GM19351 (cell line): ENCODE results near the gene IQCE.
"Not testable (repeated sequence)": the region's sequence is repeated elsewhere in the genome, so short reads cannot be mapped to it uniquely, and the experiment has no call there.

ENCODE experiments used
- ATAC-seq: cut with Tn5 transposase; IDR thresholded peaks from one replicate; pipeline ENCODE4 v1.9.1; 2021; ENCODE audit warnings: mild to moderate bottlenecking, moderate library complexity; ENCODE audit not compliant: unreplicated experiment

The IQCE gene

DNA sequence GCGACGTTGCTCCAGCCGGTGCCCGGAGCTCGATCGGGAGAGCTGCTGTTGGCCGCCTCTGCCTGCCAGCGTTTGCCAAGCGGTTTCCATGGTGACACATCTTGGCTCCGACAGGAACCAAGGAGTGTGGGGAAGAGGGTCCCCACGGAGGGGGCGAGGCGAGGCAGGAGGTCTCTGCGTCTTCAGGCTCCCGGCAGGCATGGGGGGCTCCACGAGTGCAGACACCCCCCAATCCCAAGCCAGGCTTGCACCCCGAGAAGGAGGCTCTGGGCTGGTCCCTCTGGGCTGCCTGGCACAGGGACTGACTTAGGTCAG, 27.0 kb upstream of the IQCE start:
- ATAC-seq: not testable (repeated sequence)

DNA sequence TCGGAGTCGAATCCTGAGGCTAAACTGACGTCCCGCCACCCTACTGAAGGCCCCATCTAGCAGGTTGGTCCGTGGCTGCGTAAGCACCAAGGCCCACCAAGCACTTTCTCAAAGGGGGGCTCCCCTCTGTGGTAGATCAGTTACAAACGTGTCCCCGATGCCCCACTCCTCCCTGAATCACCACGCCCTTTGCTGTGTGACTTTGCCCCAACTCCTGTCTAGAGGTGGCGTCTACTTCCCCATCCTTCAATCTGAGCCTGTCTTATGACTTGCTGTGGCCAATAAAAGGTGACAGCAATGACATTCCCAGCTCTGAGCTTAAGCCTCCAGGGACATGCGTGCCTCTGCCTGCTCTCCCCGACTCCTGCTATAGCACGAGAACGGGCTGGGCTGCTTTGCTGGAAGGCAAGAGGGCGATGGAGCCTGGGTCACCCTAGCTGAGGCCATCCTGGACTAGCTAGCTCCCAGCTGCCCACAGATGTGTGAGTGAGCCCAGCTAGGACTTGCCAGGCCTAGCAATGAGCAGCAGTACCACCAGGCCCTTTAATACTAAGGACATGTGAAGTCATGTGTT, 26.5 kb upstream of the IQCE start:
- ATAC-seq: not testable (repeated sequence)

- ATAC-seq: not testable (repeated sequence)
These were observed 26.0 kb upstream of the IQCE start for GRCh38 chr7:2532816-2533215.

GRCh38 chr7:2533566-2533965, 25.2 kb upstream of the IQCE start:
- not testable (repeated sequence) for ATAC-seq

DNA sequence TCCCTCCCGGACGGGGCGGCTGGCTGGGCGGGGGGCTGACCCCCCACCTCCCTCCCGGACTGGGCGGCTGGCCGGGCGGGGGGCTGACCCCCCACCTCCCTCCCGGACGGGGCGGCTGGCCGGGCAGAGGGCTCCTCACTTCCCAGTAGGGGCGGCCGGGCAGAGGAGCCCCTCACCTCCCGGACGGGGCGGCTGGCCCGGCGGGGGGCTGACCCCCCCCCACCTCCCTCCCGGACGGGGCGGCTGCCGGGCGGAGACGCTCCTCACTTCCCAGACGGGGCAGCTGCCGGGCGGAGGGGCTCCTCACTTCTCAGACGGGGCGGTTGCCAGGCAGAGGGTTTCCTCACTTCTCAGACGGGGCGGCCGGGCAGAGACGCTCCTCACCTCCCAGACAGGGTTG, 24.6 kb upstream of the IQCE start:
- ATAC-seq: not testable (repeated sequence)

DNA sequence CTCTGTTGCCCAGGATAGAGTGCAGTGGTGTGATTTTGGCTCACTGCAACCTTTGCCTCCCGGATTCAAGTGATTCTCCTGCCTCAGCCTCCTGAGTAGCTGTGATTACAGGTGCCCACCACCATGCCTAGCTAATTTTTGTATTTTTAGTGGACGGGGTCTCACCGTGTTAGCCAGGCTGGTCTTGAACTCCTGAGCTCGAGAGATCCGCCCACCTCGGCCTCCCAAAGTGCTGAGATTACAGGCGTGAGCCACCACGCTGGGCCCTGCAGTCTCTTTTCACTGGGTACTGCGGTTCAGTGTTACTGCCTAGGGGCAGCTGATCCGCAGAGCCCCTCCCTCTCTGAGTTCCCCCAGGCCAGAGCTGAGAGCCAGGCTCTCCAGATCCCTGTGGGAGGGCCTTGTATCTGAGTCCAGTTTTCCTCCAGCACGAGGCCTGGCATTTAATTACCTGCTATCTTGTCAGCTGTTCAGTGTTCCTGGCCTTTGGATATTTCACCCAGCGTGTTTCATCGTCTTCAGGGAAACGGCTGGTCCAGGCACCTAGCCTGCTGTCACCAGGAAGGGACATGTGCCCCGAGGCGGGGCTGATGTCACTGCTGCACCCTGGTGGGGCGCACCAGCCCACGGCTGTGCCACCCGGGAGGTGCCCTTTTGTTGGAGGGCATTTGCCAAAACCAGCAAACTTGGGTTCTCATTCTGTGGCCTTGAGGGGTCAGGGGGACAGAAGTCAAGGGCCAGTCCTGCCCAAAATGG, 22.7 kb upstream of the IQCE start:
- not testable (repeated sequence) for ATAC-seq

GRCh38 chr7:2537981-2538851, 20.6 kb upstream of the IQCE start:
- ATAC-seq: no peak

DNA sequence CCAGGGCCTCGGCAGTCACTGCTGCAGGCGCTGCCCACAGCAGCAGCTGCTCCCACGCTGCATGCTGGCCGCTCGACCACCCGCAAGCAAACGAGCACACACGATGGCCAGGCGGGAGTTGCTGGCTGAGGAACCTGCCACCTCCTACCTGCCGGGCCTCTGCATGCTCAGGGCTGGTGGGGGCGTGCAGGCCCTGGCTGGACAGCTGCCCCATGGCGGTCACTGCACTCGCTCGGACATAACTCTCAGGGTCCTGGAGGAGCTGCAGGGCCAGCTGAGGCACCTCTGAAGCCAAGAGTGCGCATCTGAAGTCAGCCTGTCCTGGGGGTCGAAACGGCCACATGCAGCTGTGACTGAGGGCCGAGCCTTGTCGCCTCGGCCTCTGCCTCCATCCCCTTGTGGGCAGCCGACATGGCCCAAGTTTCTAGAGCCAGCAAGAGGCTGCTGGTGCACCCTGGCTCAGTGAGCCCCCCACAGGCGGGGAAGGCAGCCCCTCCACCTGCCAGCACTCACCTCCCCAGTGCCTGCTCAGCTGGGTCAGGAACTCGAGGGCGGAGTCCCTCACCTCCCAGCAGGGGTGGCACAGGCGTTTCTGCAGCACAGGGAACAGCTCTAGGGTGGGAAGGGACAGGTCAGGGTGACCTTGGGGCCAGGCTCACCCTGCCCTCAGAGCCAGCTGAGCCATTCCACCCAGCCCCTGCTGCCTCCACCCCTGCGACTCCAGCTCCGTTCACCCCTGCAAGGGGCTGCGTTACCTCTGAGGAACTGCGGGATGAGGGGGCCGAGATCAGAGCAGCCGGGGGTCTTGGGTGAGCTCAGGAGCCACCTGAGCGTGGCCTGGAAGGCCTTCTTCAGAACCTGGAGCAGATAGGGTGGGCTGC, 19.5 kb upstream of the IQCE start:
- no peak for ATAC-seq

DNA sequence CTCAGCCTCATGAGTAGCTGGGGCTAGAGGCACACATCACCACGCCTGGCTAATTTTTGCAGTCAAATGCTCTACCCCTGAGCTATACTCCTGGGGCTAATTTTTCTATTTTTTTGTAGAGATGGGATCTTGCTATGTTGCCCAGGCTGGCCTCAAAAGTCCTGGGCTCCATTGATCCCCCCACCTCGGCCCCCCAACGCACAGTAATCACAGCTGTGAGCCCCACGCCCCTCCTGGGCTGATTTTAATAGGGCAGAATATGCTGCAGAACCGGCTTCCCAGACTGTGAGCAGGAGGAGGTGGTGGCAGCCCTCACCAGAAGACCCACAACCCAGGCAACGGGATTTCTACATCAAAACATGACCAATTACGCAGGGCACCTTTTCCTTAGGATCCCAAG, 18.6 kb upstream of the IQCE start:
- no peak for ATAC-seq

DNA sequence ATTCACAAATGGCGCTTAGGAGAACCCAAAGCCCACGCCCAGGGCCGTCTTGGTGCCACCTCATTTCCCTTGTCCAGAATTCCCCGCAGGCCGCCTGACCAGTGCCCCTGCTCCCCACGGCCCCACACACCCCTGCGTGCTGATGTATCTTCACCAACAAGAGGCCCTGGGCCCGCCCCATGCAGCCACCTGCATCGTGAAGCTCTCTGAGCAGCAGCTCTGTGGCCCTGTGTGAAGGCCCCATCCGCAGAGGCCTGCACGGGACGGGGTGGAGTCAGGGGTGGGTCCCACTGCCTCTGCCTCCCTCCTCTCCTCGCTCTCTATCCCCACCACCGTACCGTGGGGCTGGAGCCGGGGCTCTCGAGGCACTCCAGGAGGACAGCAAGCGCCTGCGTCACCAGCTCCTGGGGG, 18.1 kb upstream of the IQCE start:
- ATAC-seq: no peak

GRCh38 chr7:2541291-2542010, 17.3 kb upstream of the IQCE start:
- no peak for ATAC-seq

DNA sequence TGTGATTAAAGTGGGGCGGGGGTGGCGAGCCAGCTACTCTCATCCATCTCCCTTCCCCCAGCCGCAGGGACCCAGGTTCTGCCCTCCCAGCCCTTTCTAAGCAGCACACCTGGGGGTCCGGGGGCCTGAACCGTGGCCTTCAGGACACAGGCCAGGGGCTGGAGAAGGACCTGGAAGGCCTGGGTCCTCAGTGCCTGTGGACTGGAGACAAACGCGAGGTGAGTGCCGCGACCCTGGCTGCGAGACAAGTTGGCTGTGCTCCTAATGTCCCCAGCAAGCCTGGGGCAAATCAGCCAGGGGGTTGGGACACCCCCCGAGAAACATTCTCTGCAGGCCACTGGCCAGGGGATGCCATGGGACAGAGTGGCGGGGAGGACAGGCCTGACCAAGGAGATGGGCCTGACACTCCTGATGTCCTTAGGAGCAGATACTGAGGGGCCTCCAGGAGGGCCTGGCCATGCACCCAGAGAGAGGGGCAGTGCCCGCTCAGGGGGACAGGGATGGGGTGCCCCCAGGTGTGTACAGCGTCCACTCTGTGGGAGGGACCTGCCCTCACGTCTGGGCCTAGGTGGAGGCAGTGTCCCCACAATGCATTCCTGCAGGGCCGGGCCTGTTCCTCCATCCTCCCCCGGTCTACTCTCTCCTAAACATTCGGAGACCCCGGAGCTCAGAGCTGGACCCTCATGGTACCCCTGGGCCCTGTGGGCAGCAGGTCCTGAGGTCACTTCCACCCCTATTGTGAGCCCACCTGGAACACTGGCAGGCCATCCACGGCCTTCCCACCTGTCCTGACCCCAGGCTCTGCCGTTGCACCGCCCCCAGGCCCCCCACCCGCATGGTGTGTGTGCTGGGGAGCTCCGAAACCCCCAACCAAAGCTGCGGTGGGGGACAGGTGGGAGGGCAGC, 16.5 kb upstream of the IQCE start:
- no peak for ATAC-seq

DNA sequence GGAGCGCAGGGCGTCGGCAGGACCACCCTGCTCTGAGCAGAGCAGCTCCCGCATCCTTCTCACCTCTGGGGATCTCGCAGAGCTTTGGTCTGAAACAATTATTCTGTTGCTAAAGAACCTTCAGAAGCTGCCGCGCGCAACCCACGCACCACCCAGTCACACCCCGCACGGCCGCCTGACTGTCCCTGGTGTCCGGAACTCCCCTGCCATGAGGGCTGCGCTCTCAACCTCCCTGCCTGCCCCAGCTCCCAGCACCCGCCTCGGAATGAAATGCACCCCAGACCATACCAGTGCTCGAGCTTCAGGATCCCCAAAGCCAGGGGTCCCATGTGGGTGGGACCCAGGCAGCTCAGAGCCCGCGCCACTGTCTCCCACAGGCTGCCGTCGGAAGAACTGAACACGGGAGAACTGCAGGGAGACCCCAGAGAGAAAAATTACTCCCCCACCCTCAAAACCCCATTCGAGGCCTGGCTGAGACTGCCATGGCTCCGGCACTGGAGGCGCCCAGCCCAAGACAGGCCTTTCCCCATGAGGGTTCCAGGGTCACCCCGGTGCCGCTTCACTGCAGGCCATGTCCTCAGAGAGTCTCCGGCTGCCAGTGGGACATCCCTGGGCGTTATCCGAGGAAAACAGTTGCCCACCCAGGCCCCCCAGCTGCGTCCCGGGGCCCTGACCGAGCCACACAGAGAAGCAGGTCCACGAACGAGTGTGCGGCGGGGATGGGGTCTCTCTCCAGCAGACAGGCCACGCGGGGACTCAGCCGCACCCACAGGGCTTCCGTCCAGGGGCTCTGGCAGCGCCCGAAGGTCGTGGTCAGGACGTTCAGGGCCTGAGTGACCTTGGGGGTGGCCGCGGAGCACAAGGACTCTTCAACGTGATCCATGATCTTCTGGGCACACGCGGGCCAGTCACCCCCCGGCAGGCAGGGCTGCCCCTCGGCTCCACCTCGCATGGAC, 15.6 kb upstream of the IQCE start:
- no peak for ATAC-seq

- ATAC-seq: no peak
These were observed 14.1 kb upstream of the IQCE start for GRCh38 chr7:2544541-2545188.

GRCh38 chr7:2545746-2546425, 12.9 kb upstream of the IQCE start:
- ATAC-seq: no peak

DNA sequence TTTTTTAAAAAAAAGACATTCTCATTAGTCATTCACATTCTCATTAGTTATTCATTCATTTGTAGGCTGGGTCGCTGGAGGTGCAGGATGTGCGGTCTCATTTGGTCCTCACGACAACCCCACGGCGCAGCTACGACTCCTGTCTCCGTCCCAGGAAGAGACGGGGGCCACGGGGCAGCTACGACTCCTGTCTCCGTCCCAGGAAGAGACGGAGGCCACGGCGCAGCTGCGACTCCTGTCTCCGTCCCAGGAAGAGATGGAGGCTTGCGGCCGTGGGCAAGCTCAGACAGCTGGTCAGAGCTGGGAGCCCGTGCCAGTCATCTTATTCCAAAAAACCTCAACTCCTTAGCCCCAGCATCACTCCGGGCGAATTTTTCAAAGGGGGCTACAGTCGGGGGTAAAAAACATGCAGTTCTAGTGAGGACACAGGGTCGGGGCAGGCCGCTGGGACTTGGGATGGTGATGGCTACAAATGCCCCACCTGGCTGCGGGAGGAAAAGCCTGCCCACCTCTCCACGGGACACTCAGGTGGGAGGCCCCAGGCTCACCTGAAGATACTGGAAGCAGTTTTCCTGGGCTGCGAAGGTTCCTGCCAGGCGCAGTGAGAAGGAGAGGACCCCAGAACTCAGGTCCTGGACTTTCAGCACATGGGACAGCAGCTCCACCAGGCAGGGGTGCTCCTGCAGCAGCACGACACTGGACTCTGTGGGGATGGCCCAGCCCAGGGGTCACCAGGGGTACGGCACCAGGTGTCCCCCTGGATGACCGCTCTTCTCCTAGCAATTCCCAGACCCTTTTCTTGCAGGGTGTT, 11.8 kb upstream of the IQCE start:
- no peak for ATAC-seq
